Medulla oblongata (tissue), 1 donor: ENCODE measurements around the gene NGLY1.

Experiments
- DNase-seq: peaks from one replicate; pipeline ENCODE4 v3.0.0-alpha.2; 2015; ENCODE audit errors: extremely low spot score

Gene NGLY1

GRCh38 chr3:25784971-25785370 lies 1.7 kb upstream of the NGLY1 start:
- no peak for DNase-seq

DNA sequence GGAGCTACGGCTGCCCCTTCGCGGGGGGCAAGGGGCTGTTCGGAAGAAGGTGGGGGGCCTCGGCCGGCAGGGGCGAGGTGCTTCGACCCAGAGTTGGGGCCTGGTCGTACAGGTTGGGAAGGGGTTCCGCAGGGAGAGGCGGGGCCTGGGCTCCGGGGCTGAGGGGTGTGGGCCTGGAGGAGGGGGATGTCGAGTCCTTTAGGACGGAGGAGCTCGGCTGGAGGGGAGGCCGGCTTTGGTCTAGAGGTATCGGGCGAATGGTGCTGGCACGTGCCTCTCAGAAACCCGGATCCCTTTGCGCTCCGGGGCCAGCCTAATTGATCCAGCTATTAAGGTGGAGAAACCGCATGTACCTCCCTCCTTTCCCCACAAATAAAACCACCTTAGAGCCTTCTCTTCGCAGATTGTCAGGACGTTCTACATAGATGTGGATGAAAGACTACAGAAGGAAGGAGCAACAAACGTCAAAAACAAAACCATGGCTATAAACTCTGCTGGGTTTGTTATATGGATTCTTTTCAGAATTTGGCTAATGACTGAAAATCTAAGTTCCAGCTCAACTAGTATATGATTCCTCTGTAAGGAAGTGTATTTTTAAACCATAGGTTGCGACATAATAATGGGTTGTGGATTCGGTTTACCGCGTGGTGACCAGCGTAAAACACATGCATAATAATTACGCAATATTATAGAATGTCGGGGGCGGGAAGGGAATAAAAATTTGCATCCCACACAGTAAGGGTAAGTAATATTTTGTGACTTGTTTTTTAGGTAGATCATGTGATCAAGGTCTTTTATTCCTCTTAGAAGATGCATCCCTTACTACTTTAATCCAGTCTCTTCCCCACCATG lies 644 bp upstream of the NGLY1 start:
- DNase-seq: peak; percentile 38

DNA sequence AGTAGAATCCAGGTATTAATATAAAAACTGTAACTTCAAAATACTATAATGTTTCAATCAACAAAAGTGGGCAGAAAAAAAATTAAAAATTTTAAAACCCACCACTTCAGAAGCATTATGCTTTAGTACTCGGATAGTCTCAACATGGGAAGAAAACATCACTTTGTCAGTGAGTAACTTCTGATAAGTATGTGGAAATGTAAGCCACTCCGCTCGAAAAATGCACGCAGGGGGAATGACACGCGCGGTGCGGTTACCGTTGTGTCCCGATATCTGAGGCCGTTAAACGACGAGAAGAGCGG lies 656 bp downstream of the NGLY1 start:
- no peak for DNase-seq

GRCh38 chr3:25781758-25782594 lies 1.3 kb downstream of the NGLY1 start:
- DNase-seq: no peak

GRCh38 chr3:25781145-25781757 lies 2.0 kb downstream of the NGLY1 start:
- no peak for DNase-seq

- no peak for DNase-seq
These were observed 2.6 kb downstream of the NGLY1 start for GRCh38 chr3:25780618-25781017.

- no peak for DNase-seq
These were observed 7.3 kb downstream of the NGLY1 start for GRCh38 chr3:25775936-25776335.

- no peak for DNase-seq
These were observed 14.4 kb downstream of the NGLY1 start for GRCh38 chr3:25768851-25769250.

DNA sequence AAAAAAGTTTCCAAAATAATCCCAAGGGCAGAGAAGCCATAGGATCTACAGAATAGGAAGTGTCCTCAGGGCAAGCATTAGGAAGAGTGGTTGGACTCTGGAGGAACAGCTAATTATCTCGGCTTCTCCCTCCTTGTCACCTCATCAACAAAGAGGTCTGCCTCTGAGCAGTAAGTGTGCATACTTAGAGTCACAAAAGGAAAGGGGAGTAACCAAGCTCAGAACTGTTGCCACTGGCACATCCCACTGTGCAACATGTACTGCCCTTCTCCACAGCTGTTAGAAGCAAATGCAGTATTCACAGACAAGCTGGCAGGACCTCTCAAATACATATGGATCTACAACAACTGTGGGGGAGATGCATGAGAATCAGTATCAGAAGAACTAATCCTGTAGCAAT lies 31.5 kb downstream of the NGLY1 start:
- DNase-seq: no peak

DNA sequence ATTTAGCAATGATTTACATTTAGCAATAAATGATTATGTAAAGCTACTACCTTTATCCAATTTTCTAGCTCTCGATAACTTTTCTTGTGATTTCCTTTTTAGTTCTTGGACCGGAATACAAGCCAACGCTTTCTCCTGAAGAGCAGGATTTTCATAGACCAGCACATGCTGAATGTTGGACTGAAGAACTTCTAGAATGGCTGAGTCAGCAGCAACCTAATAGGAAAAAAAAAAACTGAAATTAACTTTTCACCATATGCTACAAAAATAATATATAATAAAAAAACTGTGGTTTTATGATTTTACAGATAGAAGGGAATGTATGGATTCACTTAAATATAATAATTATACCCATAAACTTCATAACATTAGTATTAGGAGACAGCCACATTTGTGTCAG lies 32.2 kb downstream of the NGLY1 start:
- no peak for DNase-seq

DNA sequence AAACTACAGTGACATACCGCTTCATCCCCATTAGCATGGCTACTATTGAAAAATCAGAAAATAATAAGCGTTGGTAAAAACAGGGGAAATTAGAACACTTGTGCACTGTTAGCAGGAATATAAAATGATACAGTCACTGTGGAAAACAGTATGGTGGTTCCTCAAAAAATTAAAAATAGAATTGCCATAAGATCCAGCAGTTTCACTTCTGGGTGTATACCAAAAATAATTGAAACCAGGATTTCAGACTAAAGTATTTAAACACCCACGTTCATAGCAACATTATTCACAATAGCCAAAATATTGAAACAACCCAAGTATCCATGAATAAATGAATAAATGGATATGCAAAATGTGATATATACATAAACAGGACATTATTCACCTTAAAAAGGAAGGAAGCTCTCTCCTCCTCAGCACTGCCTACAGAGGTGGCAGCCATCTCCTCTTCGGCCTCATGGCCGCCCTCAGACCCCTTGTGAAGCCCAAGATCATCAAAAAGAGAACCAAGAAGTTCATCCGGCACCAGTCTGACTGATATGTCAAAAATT lies 34.1 kb downstream of the NGLY1 start:
- no peak for DNase-seq

GRCh38 chr3:25748189-25748588 lies 35.1 kb downstream of the NGLY1 start:
- DNase-seq: no peak

GRCh38 chr3:25747033-25747432 lies 36.2 kb downstream of the NGLY1 start:
- DNase-seq: no peak

DNA sequence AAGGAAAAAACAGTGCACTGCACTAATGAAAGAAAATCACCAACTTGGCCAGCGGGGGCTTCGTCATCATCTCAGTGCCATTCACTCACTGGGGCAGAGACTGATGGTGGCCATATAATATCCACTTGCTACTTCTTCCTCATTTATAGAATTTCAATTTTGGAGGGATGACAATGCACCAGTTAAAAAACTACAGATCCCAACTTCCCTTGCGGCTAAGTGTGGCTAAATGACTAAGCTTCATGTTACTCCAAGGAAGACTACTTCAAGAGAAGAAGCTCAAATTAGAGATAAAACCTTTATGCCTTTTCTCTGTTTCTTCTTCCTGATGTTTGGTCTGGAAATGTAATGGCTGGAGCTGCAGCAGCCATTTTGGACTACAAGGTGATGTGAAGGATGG lies 38.8 kb downstream of the NGLY1 start:
- DNase-seq: no peak

DNA sequence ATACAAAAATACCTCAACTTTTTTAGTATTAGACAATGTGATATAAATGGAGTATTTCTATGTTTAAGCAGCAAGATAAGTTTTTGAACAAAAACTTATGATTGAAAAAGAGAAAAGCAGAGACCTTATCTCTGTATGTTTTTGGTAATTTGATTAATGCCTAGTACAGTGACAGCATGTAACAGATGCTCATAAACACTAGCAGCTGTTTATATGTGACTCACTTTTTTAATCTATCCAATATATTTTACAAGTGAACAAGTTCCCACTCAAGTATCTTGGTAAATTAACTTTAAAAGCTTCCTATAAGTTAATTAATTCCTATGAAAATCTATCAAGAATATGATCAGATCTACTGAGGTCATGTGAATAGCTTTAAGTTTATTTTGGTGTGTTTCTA lies 55.1 kb downstream of the NGLY1 start:
- no peak for DNase-seq

- DNase-seq: no peak
These were observed 55.9 kb downstream of the NGLY1 start for GRCh38 chr3:25727316-25727715.

GRCh38 chr3:25725810-25726209 lies 57.4 kb downstream of the NGLY1 start:
- DNase-seq: no peak

DNA sequence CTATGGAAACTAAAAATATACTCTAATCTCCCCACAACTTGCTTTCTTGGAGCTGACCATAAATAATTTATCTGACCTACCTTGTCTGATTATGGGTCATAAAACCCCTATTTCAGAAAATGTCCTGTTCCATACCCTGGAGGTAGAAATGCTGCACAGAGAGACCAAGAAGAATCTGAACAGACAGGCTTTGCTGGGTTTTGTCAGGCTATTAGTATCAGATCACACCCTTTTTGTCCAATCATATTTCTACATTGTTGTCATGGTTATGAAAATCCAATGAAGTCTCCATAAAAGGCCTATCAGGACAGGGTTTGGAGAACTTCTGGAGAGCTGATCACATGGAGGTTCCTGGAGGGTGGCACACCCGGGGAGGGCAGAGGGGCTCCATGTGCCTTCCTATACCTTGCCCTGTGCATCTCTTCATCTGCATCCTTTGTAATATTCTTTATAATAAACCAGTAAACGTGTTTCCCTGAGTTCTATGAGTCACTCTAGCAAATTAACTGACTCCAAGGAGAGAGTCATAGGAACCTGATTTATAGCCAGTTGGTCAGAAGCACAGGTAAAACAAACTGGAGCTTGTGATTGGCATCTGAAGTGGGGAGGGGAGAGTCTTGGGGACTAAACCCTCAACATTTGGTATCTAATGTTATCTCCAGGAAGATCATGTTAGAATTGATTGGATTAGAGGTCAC lies 58.1 kb downstream of the NGLY1 start:
- DNase-seq: no peak

DNA sequence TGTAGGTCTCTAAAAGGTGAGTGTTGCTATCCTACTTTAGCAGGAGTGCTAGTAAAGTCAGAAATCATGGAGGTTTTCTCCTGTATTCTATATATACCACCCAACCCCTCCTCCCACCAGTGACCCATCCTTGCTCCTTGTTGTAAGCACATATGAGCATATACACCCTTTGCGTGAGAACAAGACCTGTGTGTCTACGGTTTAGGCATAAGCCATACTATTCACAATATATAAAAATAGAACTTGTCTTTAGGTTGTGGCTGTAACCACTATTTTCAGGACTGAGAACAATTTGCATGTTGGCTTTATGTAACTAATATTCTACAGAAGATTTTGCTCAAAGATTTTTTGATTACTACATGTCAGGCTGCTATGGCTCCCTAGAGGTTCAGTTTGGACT lies 59.4 kb downstream of the NGLY1 start:
- no peak for DNase-seq

DNA sequence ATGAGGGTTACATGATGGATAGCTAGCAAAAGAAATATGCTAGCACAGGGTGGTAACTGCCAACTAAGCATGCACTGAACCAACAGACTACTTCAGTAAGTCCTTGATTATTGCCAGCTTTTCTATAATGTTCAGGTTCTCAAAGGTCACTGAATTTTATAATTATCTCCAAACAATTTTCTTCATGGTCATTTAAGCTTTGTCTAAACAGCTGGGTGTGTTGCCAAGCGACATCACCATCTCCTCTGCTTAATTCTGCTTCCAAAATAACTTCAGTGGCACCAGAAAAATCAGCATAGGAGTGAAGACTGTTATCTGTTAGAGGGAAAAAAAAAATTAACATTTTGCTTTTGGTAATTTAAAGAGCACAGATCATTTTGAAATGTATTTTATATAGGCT lies 63.9 kb downstream of the NGLY1 start:
- DNase-seq: no peak

DNA sequence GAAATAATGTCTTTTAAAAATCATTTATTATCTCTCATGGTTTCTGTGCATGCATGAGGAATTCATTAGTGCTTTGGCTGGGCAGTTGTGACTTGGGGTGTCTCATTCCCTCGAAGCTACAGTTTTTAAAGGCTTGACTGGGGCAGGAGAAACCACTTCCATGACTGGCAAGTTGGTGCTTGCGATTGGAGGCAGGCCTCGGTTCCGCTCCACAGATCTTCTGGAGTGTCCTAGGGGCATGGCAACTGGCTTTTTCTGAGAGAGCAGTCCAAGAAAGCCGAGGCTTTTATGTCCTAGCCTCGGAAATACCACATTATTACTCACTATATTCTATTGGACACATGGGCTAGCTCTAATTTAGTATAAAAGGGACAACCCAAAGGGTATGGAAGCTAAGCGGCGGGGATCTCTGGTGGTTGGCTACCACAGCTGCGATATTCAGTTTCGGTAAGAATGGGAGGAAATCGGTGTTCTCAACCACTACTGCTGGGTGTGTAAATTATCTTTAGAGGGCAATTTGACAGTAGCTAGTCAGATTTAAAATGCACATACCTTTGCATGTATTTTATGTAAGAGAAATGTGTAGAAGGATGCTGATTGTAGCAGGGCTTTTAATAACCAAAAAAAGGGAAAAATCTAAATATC lies 69.8 kb downstream of the NGLY1 start:
- no peak for DNase-seq
